ENCODE data around the gene TMEM63B. TPM values are rescaled to one million over a fixed set of nuclear protein-coding genes. Genes with fewer than 3 reads are reported as not detected.
"Not testable (repeated sequence)": the region's sequence is repeated elsewhere in the genome, so short reads cannot be mapped to it uniquely, and the experiment has no call there.

TMEM63B gene
- total and polyA plus RNA-seq, 4 donors = 49.0 to 94.5 (median 88.3) TPM

DNA sequence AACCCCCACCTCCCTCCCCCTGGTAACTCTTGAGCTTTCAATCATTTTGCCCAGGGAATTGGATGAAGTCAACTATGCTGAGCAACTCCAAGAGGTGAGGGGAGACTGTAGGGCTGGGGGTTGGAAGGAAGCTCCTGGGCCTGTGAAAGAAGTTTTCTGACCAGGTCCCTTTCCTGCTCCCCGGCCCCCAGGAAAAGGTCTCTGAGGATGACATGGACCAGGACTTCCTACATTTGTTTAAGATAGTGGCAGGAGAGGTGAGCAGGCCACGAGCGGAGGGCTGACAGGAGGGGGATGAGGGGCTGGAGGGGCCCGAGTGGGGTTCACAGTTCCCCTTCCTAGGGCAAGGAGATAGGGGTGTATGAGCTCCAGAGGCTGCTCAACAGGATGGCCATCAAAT is 53.1 kb downstream of the TMEM63B start:
- ATAC-seq (ENCODE audit: insufficient read depth, low FRiP score) (no peak), DNase-seq (no peak)
- Histone ChIP-seq H3K27me3 (ENCODE audit: control insufficient read depth in 3 of 3, insufficient read depth in 3 of 3, low read length in 2 of 3) (no peaks in the 10 kb centered on the region), H3K9ac (ENCODE audit: insufficient read depth in 1 of 2, low read length in 2 of 2) (no peak overlapping the region), H3K4me3 (no peak overlapping the region), H3K4me1 (ENCODE audit: control insufficient read depth in 5 of 5, insufficient read depth in 5 of 5, low read length in 5 of 5) (peaks cover 0 to 3% (median 0%) of the 10 kb centered on the region in 5 donors), H3K9me3 (ENCODE audit: control insufficient read depth in 4 of 4, insufficient read depth in 3 of 4, low read length in 3 of 4) (no peaks in the 10 kb centered on the region), H3K36me3 (ENCODE audit: control insufficient read depth in 4 of 4, insufficient read depth in 4 of 4, low read length in 4 of 4) (no peaks in the 10 kb centered on the region), H3K27ac (ENCODE audit: low read depth in 1 of 2, low read length in 1 of 2) (no peak overlapping the region)
- TF ChIP-seq, protein P1, sequence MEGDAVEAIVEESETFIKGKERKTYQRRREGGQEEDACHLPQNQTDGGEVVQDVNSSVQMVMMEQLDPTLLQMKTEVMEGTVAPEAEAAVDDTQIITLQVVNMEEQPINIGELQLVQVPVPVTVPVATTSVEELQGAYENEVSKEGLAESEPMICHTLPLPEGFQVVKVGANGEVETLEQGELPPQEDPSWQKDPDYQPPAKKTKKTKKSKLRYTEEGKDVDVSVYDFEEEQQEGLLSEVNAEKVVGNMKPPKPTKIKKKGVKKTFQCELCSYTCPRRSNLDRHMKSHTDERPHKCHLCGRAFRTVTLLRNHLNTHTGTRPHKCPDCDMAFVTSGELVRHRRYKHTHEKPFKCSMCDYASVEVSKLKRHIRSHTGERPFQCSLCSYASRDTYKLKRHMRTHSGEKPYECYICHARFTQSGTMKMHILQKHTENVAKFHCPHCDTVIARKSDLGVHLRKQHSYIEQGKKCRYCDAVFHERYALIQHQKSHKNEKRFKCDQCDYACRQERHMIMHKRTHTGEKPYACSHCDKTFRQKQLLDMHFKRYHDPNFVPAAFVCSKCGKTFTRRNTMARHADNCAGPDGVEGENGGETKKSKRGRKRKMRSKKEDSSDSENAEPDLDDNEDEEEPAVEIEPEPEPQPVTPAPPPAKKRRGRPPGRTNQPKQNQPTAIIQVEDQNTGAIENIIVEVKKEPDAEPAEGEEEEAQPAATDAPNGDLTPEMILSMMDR (IDR thresholded peaks at IDR 0.05; ENCODE audit: control extremely low read depth, extremely low read depth) = no peak
- 73 to 88% methylated on average over 4 of the region's 4 CpGs for WGBS, 2 donors

GRCh38 chr6:44180886-44181285 is 53.5 kb downstream of the TMEM63B start:
- DNase-seq (no peak), ATAC-seq (ENCODE audit: insufficient read depth, low FRiP score) (no peak)
- TF ChIP-seq, protein P1 (IDR thresholded peaks at IDR 0.05; ENCODE audit: control extremely low read depth, extremely low read depth) = no peak
- Histone ChIP-seq H3K4me1 (ENCODE audit: control insufficient read depth in 5 of 5, insufficient read depth in 5 of 5, low read length in 5 of 5) (peaks cover 0 to 4% (median 0%) of the 10 kb centered on the region in 5 donors), H3K9me3 (ENCODE audit: control insufficient read depth in 4 of 4, insufficient read depth in 3 of 4, low read length in 3 of 4) (no peaks in the 10 kb centered on the region), H3K27me3 (ENCODE audit: control insufficient read depth in 3 of 3, insufficient read depth in 3 of 3, low read length in 2 of 3) (no peaks in the 10 kb centered on the region), H3K4me3 (no peak overlapping the region), H3K9ac (ENCODE audit: insufficient read depth in 1 of 2, low read length in 2 of 2) (no peak overlapping the region), H3K36me3 (ENCODE audit: control insufficient read depth in 4 of 4, insufficient read depth in 4 of 4, low read length in 4 of 4) (no peaks in the 10 kb centered on the region), H3K27ac (ENCODE audit: low read depth in 1 of 2, low read length in 1 of 2) (no peak overlapping the region)
- WGBS, 2 donors = 91 to 96% methylated on average over 4 of the region's 4 CpGs

DNA sequence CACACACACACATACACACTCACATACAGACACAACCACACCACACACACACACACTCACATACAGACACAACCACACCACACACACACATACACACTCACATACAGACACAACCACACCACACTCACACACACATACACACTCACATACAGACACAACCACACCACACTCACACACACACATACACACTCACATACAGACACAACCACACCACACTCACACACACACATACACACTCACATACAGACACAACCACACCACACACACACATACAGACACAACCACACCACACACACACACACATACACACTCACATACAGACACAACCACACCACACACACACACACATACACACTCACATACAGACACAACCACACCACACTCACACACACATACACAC is 54.4 kb downstream of the TMEM63B start:
- ATAC-seq (ENCODE audit: insufficient read depth, low FRiP score); H3K27me3 ChIP-seq (ENCODE audit: control insufficient read depth in 3 of 3, insufficient read depth in 3 of 3, low read length in 2 of 3); H3K9me3 ChIP-seq (ENCODE audit: control insufficient read depth in 4 of 4, insufficient read depth in 3 of 4, low read length in 3 of 4); H3K9ac ChIP-seq (ENCODE audit: insufficient read depth in 1 of 2, low read length in 2 of 2); DNase-seq; H3K4me3 ChIP-seq; H3K27ac ChIP-seq (ENCODE audit: low read depth in 1 of 2, low read length in 1 of 2); H3K4me1 ChIP-seq (ENCODE audit: control insufficient read depth in 5 of 5, insufficient read depth in 5 of 5, low read length in 5 of 5); H3K36me3 ChIP-seq (ENCODE audit: control insufficient read depth in 4 of 4, insufficient read depth in 4 of 4, low read length in 4 of 4): not testable (repeated sequence)

DNA sequence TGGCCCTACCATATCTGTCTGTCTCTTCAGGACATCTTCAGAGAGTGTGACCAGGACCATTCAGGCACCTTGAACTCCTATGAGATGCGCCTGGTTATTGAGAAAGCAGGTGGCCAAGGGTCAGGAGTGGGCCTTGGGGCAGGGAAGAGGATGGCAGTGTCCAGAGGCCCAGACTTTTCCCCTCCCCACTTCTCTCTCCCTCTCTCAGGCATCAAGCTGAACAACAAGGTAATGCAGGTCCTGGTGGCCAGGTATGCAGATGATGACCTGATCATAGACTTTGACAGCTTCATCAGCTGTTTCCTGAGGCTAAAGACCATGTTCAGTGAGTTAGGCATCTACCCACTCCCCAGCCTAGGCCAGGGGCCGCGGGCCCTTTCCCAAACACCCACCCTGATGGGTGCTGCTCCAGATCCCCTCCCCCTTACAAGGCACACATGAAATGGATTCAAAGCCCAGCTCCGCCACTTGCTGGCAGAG is 55.6 kb downstream of the TMEM63B start:
- DNase-seq (no peak), ATAC-seq (ENCODE audit: insufficient read depth, low FRiP score) (no peak)
- TF ChIP-seq, protein P1 (IDR thresholded peaks at IDR 0.05; ENCODE audit: control extremely low read depth, extremely low read depth) = no peak
- H3K9ac ChIP-seq (ENCODE audit: insufficient read depth in 1 of 2, low read length in 2 of 2) = no peak overlapping the region
- H3K4me3 ChIP-seq = no peak overlapping the region
- H3K27ac ChIP-seq (ENCODE audit: low read depth in 1 of 2, low read length in 1 of 2) = no peak overlapping the region
- 97 to 98% methylated on average over 4 of the region's 4 CpGs for WGBS, 2 donors
- H3K36me3 ChIP-seq (ENCODE audit: control insufficient read depth in 4 of 4, insufficient read depth in 4 of 4, low read length in 4 of 4) = no peaks in the 10 kb centered on the region
- no peaks in the 10 kb centered on the region for H3K9me3 ChIP-seq (ENCODE audit: control insufficient read depth in 4 of 4, insufficient read depth in 3 of 4, low read length in 3 of 4)
- peaks cover 0 to 4% (median 0%) of the 10 kb centered on the region in 5 donors for H3K4me1 ChIP-seq (ENCODE audit: control insufficient read depth in 5 of 5, insufficient read depth in 5 of 5, low read length in 5 of 5)
- no peaks in the 10 kb centered on the region for H3K27me3 ChIP-seq (ENCODE audit: control insufficient read depth in 3 of 3, insufficient read depth in 3 of 3, low read length in 2 of 3)
